GF-D8 (cell line): Measurements from ENCODE around the gene PDZD2.
"Not testable (repeated sequence)": the region's sequence is repeated elsewhere in the genome, so short reads cannot be mapped to it uniquely, and the experiment has no call there.

Experiments used
- DNase-seq: peaks from one replicate; lab custom pipeline; 2025; lab: John Stamatoyannopoulos, UW

The PDZD2 gene

DNA sequence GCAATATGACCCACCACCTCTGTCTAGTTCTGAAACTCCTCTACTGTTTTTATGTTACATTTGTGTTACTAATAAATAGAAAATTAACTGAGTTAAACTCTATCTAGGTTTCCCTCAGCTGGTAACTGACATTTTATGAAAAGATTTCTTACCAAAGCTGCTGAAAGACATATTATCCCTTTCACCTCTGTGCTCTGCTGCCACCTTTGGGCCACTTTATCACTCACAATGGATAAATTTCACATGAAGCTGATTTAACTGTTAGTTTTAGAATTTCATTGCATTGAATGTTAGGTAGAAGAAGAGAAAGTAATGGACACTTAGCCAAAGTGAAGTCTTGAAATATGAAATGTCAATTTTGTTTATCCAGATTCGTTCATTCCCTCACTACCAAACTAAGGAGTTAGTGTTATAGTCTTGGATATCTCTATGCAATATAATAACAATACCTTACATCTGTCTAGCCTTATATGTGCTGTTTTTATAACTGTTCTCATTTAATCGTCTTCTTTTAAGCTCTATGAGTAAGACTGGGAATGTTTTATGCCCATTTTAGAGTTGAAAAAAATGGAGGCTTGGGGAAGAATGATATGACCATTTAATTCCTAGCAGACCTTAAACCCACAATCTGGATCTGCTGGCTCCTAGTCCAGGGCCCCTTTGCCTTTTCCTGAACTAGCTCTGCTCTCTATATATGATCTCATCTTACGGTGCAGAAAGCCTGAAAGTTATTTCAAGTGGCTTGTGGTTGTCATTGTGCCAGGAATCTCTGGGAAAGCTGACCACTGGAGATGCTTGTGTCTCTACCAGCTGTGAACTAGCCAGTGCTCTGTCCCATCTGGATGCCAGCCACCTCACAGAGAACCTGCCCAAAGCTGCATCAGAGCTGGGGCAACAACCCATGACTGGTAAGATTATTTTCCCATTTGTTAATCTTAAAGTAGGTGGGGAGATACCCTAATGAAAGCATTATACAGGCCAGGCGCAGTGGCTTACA, 438.1 kb downstream of the PDZD2 start:
- DNase-seq = no peak

DNA sequence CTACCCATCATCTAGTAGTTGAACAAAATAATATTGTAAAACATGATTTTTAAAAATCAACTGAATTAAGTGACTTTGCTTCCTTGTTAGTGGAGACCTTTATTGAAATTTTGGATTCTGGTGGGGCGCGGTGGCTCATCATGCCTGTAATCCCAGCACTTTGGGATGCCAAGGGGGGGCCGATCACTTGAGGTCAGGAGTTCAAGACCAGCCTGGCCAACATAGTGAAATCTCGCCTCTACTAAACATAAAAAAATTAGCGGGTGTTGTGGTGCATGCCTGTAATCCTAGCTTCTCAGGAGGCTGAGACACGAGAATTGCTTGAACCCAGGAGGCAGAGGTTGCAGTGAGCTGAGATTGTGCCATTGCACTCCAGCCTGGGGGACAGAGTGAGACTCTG, 439.9 kb downstream of the PDZD2 start:
- not testable (repeated sequence) for DNase-seq

DNA sequence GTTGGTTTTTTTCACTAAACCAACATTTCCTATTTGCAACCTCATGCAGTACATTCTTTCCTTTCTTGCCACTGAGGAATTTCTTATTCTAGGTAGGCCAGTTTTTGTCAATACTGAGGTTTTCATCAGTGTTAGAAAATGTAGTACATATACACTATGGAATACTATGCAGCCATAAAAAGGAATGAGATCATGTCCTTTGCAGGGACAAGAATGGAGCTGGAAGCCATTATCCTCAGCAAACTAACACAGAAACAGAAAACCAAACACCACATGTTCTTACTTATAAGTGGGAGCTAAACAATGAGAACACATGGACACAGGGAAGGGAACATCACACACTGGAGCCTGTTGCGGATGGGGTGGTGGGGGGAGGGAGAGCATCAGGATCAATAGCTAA, 441.6 kb downstream of the PDZD2 start:
- not testable (repeated sequence) for DNase-seq

DNA sequence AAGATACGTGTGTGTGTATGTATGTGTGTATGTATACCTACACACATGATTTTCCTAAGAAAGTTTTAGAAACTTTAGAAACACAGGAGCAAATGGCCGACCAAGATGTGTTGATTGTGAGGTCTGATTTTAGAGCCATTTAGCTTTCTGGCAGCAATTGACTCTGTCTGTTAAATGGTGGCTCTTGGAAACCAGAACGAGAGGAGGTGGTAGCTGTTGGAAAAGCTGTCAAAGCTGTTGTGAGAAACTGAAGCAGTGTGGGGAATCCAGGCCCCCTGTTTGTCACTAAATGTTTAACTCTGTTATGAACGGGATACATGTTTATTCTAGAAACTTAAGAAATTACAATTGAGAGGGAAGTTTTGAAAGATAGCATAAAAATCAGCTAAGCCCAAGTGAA, 443.8 kb downstream of the PDZD2 start:
- DNase-seq = no peak

DNA sequence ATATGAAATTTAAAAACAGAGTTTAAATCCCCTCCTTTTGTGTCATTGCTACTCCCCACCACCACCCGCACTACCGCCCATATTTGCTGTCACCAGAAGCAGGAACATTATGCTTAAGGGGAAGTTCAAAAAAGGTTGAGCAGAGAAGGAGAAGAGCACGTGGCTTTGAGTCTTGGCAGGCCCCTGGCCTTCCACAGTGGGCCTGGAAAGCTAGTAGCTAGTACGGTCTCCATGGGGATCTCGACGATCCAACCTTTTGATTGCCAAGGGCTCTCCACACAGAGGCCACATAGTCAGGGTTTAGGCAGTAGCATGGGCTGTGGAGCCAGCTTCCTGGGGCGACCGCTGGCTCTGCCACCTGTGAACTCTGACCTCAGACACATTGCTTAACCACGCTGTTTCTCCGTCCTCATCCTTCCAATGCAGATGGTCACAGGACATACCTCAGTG, 445.1 kb downstream of the PDZD2 start:
- no peak for DNase-seq

DNA sequence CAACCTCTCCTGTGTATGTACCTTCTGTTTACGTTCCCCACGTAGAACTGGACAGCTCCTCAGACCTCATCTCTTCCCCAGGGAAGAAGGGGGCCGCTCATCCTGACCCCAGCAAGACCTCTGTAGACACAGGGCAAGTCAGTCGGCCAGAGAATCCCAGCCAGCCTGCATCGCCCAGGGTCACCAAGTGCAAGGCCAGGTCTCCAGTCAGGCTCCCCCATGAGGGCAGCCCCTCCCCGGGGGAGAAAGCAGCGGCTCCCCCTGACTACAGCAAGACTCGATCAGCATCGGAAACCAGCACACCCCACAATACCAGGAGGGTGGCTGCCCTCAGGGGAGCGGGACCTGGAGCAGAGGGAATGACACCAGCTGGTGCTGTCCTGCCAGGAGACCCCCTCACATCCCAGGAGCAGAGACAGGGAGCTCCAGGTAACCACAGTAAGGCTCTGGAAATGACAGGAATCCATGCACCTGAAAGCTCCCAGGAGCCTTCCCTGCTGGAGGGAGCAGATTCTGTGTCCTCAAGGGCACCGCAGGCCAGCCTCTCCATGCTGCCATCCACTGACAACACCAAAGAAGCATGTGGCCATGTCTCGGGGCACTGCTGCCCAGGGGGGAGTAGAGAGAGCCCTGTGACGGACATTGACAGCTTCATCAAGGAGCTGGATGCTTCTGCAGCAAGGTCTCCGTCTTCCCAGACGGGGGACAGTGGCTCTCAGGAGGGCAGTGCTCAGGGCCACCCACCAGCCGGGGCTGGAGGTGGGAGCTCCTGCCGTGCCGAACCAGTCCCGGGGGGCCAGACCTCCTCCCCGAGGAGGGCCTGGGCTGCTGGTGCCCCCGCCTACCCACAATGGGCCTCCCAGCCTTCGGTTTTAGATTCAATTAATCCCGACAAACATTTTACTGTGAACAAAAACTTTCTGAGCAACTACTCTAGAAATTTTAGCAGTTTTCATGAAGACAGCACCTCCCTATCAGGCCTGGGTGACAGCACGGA, 448.5 kb downstream of the PDZD2 start:
- no peak for DNase-seq

DNA sequence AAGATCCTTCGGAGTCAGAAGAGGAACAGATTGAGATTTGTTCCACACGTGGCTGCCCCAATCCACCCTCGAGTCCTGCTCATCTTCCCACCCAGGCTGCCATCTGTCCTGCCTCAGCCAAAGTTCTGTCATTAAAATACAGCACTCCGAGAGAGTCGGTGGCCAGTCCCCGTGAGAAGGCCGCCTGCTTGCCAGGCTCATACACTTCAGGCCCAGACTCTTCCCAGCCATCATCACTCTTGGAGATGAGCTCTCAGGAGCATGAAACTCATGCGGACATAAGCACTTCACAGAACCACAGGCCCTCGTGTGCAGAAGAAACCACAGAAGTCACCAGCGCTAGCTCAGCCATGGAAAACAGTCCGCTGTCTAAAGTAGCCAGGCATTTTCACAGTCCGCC, 449.3 kb downstream of the PDZD2 start:
- no peak for DNase-seq

DNA sequence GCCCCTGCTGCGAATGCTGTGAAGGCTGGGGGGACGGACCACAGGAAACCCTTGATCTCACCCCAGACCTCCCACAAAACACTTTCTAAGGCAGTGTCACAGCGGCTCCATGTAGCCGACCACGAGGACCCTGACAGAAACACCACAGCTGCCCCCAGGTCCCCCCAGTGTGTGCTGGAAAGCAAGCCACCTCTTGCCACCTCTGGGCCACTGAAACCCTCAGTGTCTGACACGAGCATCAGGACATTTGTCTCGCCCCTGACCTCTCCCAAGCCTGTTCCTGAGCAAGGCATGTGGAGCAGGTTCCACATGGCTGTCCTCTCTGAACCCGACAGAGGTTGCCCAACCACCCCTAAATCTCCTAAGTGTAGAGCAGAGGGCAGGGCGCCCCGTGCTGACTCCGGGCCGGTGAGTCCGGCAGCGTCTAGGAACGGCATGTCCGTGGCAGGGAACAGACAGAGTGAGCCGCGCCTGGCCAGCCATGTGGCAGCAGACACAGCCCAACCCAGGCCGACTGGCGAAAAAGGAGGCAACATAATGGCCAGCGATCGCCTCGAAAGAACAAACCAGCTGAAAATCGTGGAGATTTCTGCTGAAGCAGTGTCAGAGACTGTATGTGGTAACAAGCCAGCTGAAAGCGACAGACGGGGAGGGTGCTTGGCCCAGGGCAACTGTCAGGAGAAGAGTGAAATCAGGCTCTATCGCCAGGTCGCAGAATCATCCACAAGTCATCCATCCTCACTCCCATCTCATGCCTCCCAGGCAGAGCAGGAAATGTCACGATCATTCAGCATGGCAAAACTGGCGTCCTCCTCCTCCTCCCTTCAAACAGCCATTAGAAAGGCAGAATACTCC, 450.4 kb downstream of the PDZD2 start:
- DNase-seq = no peak

DNA sequence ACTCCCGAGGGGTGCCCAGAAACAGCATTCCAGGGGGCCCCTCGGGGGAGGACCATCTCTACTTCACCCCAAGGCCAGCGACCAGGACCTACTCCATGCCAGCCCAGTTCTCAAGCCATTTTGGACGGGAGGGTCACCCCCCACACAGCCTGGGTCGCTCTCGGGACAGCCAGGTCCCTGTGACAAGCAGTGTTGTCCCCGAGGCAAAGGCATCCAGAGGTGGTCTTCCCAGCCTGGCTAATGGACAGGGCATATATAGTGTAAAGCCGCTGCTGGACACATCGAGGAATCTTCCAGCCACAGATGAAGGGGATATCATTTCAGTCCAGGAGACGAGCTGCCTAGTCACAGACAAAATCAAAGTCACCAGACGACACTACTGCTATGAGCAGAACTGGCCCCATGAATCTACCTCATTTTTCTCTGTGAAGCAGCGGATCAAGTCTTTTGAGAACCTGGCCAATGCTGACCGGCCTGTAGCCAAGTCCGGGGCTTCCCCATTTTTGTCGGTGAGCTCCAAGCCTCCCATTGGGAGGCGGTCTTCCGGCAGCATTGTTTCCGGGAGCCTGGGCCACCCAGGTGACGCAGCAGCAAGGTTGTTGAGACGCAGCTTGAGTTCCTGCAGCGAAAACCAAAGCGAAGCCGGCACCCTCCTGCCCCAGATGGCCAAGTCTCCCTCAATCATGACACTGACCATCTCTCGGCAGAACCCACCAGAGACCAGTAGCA, 451.3 kb downstream of the PDZD2 start:
- no peak for DNase-seq

DNA sequence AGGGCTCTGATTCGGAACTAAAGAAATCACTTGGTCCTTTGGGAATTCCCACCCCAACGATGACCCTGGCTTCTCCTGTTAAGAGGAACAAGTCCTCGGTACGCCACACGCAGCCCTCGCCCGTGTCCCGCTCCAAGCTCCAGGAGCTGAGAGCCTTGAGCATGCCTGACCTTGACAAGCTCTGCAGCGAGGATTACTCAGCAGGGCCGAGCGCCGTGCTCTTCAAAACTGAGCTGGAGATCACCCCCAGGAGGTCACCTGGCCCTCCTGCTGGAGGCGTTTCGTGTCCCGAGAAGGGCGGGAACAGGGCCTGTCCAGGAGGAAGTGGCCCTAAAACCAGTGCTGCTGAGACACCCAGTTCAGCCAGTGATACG, 451.8 kb downstream of the PDZD2 start:
- DNase-seq = no peak

DNA sequence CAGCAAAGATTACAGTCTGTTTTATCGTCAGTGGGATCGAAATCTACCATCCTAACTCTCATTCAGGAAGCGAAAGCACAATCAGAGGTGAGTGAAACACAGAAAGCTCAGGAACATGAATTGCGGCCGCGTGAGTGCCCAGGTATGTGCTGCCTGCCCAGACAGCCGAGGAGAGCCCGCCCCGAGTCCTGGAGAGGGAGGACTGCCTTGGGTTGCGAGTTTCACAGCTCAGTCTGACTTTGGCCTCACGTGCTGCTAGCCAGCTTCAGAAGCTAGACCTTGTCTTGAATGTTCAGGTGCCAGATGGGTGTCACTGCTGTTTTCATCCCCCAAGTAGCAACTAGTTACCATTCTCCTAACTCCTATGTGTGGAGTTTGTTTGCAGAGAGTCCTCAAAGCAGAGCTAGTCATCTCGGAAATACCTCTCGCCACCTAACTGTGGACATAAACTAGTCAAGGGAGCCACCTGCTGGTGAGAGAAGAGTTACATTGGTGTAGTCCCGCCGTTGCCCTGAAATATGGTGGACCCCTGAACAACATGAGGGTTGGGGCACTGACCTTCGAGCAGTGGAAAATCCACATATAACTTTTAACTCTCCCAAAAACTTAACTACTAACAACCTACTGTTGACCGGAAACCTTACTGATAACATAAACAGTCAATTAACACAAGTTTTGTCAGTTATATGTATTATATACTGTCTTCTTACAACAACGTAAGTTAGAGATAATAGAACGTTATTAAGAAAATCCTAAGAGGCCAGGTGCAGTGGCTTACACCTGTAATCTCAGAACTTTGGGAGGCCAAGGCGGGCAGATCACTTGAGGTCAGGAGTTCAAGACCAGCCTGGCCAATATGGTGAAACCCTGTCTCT, 454.2 kb downstream of the PDZD2 start:
- DNase-seq = no peak

DNA sequence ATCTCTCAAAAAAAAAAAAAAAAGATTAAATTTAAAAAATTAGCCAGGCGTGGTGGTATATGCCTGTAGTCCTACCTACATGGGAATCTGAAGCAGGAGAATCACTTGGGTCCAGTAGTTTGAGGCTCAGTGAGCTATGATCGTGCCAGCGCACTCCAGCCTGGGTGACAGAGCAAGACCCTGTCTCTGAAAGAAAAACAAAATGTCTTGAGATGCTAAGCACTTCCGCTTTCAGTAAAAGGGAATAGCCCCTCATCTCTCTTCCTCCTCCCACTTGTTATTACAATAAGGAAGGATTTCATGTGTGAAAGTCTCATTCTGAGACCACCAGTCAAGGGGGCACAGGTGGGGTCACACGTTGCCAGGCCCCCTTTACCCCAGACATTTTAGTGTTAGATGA, 455.8 kb downstream of the PDZD2 start:
- DNase-seq = no peak

DNA sequence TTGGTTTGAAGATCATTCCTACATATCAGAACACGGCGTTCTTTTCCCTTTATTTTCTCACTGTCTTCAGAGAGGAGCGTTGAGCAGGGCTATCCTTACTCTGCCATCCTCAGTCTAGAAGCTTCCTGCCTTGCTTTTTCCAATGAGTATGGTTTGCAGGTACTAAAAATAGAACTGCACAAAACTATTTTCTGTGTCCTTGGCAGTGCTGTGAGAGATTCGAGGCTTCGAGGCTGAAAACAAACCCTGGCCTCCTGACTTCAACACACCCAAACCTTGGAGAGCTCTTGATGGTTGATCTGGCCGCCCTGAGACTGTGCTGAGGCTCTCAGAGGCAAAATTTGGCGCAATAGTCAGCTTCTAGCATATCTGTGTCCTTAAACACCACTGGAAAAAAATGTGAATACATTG, 456.3 kb downstream of the PDZD2 start:
- no peak for DNase-seq

DNA sequence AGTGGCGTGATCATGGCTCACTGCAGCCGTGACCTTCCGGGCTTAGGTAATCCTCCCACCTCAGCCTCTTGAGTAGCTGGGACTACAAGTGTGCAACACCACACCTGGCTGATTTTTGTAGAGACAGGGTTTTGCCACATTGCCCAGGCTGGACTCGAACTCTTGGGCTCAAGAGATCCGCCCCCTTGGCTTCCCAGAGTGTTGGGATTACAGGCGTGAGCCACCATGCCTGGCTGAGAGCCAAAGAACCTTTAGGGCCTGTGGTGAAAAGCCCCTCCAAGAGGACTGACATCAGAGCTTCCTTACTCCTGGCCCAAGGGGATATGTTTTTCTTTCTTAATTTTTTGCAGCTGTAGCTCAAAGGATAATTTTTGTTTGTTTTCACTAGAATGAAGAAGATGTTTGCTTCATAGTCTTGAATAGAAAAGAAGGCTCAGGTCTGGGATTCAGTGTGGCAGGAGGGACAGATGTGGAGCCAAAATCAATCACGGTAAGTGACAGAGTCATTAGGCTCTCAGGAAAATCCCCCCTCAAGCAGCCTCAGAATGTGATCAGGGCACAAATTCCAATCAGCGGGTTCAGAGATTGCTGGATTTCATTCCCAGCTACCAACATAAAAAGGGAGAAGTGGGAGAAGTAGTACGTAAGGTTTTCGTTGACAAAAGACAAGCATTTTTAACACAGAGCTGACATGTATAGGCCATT, 458.1 kb downstream of the PDZD2 start:
- no peak for DNase-seq

DNA sequence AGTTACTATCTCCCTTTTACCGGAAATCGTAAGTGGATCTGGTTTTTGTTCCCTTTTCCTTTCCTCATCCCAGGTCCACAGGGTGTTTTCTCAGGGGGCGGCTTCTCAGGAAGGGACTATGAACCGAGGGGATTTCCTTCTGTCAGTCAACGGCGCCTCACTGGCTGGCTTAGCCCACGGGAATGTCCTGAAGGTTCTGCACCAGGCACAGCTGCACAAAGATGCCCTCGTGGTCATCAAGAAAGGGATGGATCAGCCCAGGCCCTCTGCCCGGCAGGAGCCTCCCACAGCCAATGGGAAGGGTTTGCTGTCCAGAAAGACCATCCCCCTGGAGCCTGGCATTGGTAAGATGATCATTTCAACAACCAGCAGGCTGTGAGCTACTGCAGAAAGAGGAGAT, 459.4 kb downstream of the PDZD2 start:
- no peak for DNase-seq

DNA sequence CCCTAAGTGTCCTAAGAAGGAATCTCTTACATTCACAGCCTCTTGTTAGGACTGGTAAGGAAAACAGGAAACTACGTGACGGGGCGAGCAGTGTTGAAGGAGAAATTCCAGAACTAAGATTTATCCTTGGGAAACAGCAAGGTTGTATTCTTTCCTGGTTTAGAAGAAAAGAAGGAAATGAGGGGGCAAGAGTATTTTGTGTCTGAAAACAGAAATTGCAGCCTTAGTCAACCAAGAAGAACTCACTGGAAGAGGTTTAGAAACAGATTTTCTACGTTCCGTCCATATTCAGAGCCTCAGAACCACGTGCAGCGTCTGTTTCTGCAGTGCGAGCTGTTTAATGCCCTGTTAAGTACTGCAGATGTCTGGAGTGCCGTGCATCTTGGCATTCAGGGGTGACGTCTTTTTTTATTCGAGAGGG, 460.0 kb downstream of the PDZD2 start:
- no peak for DNase-seq

DNA sequence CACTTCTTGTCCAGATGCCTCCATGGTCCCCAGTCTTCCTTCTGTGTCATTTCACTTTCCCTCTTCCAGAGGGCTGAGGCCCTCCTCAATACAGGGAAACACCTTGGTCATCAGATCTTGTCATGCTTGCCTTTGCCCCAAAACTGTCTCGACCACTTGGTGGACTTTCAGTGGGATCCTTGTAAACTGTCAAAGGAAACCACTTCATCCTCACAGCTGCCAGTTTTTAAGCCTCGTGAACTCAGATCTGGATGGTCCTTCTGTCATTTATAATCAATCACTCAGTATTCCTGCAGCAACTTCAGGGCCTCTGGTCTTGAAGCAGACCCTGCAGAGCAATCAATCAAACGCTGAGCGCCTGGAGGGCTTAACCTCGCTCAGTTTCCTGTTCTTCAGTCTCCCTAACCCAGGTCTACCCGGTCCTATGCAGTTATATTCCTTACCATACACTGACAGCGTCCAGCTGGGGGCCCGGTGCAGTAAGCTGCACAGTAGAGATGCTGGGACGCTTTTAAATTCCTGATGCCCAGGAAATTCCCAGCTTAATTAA, 460.6 kb downstream of the PDZD2 start:
- no peak for DNase-seq

DNA sequence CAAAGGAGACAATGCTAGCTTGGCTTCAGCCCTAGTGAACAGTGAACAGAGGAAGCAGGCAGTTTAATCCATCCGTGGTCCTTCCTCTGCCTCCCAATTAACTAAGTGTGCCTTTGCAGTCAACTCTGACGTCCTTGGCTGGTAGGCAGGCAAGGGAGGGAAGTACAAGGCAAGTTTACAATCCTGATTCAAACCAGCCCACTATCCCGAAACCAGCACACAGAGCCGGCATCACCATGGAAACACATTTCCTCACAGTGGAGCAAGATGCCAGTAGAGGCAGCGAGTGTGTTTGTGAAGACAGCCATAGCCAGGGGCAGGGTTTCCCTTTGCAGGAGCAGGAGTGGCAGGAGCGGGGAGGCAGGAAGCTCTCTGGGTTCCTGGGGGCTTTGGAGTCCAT, 461.3 kb downstream of the PDZD2 start:
- DNase-seq = no peak

DNA sequence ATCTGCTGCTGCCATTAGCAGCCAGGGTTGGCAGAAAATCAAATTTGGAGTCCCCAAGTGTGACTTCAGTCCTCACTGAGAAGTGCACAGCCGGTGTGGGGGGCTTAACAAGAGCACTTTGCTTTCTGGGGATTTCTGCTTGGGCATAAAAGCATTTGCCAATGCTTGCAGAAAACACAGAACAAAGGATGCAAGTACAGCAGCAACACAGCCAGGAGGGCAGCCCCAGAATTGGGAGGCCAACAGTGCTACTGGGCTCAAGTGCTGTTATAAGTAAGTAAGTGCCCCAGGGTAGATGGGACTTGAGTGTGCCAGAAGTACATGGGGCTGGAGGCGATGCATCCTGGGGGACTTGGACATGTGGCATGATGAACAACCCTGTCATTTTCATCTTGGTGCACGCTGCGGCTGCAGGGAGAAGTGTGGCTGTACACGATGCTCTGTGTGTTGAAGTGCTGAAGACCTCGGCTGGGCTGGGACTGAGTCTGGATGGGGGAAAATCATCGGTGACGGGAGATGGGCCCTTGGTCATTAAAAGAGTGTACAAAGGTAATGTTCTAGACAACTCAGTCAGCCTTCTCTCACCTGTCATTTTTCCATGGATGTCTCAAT, 461.9 kb downstream of the PDZD2 start:
- no peak for DNase-seq
